ENCODE data around the gene HAND2. TPM values are rescaled to one million over a fixed set of nuclear protein-coding genes. Genes with fewer than 3 reads are reported as not detected.

Gene HAND2
- total RNA-seq, 1 experiment from 2014 or later: 3.9 TPM

DNA sequence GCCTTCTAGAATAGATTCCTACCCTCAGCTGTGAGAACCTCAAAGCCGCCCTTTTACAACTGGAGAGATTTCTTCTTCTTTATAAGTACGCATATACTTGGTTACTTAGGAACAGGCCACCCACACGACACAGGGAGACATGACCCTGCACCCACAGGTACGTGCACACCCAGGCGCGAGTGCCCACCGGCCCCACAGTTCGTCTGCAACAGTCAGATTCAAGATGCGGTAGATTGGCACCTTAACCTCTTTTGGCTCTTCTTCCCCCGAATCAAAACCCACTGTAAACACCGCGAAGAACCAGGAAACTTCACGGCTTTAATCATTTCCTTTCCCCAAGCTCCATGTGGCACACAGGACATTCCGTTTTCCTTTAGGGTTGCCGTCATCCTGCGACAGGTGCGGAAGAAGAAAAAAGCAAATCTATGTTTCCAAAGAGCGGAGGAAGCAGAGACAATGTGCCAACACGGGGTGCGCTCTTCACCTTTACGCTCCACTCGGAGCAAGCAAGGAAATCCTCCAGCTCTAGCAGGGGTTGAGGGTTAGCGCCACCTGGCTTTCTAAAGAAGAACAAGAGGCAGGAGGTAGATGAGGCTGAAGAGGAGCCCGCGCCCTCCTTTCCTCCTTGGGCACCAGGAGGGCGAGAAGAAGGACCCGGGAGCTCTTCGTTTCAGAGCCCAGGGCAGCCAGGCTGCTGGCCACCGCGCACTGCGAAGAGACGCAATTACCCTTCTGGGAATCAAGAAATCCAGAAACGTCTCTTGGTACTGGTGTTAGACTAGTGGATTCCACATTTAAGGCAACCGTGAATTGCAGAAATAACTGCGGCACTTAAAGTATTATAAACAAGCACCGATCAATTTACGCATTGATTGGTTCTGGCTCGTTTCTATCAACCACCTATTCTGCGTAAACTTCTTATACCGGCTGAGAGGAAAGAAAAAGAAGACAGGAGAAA is 35.7 kb downstream of the HAND2 start:
- in situ Hi-C loops (cut with HindIII; ENCODE audit: low pct_unique_long_range_greater_than_20kb, low sequenced_read_pairs): no loop called here
- DNase-seq (ENCODE audit: low read depth, low spot score): peak; percentile 83

DNA sequence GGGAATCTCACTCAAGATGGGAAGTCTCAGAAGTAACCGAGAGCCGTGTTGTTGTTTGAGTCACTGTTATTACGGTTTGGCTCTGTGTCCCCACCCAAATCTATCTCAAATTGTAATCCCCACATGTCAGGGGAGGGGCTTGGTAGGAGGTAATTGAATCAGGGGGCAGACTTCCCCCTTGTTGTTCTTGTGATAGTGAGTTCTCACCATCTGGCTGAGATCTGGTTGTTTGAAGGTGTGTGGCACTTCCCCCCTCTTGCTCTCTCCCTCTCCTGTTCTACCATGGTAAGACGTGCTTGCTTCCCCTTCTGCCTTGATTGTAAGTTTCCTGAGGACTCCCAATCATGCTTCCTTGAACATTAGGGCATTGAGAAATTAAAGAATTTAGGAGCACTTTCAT is 37.0 kb downstream of the HAND2 start:
- in situ Hi-C loops (cut with HindIII; ENCODE audit: low pct_unique_long_range_greater_than_20kb, low sequenced_read_pairs): no loop called here
- no peak for DNase-seq (ENCODE audit: low read depth, low spot score)

- in situ Hi-C loops (cut with HindIII; ENCODE audit: low pct_unique_long_range_greater_than_20kb, low sequenced_read_pairs): no loop called here
These were observed 37.7 kb downstream of the HAND2 start for GRCh38 chr4:173492315-173492714.

DNA sequence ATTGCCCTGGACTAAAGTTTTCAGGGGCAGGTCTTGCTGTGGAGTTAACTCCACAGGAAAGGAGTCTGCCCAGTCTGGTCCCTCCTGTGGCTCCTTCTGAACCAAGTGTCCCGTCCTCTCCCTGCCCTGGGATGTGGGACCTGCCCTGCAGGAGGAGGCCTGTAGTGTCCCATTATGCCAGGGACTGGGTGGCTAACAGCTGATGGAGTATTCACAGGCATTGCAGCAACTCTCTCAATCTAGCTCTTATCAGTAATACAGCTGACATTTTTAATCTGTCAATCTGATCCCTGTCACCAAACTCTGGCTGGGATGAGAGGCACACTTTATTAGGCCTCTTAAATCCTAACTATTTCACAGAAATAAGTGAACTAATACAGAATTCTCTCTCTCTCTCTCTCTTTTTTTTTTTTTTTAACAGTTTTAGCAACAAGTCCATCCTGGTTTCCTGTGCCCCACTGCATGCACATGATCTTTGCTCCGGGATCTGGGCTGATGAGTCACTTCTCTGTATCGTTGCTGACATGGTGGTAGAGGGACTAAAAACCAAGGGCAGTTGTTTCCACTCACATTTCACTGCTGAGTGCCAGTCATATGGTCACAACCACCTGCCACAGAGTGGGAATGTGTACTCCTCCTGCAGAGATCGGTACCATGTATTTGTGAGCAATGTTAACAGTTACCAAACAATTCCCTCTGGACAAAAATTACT is 39.1 kb downstream of the HAND2 start:
- in situ Hi-C loops (cut with HindIII; ENCODE audit: low pct_unique_long_range_greater_than_20kb, low sequenced_read_pairs): no loop called here
- DNase-seq (ENCODE audit: low read depth, low spot score): peak; percentile 61

More at GRCh38 chr4:173492315-173492714, 37.7 kb downstream of the HAND2 start:
- no peak for DNase-seq (ENCODE audit: low read depth, low spot score)

- no peak for DNase-seq (ENCODE audit: low read depth, low spot score)
- in situ Hi-C loops (cut with HindIII; ENCODE audit: low pct_unique_long_range_greater_than_20kb, low sequenced_read_pairs): no loop called here
These were observed 39.8 kb downstream of the HAND2 start for GRCh38 chr4:173490256-173490655.

DNA sequence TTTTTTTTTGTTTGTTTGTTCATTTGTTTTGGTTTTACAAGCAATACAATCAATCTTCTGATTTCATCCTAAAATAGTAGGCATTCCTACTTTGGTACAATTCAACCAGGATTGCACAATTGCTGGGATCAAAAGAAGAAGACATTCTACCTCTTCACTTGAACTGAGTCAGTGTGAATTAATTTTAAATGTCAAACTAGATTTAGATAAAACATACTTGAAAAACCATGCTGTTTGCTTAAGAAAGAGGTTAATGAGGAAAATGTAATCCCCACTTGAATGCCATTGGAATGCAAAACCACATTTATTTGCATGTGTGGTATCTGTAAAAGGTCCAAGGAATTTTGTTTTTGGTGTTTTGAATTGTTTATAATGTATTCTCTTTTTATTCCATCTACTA is 40.5 kb downstream of the HAND2 start:
- in situ Hi-C loops (cut with HindIII; ENCODE audit: low pct_unique_long_range_greater_than_20kb, low sequenced_read_pairs): no loop called here
- no peak for DNase-seq (ENCODE audit: low read depth, low spot score)

- in situ Hi-C loops (cut with HindIII; ENCODE audit: low pct_unique_long_range_greater_than_20kb, low sequenced_read_pairs): no loop called here
- DNase-seq (ENCODE audit: low read depth, low spot score): no peak
These were observed 41.4 kb downstream of the HAND2 start for GRCh38 chr4:173488656-173489055.

DNA sequence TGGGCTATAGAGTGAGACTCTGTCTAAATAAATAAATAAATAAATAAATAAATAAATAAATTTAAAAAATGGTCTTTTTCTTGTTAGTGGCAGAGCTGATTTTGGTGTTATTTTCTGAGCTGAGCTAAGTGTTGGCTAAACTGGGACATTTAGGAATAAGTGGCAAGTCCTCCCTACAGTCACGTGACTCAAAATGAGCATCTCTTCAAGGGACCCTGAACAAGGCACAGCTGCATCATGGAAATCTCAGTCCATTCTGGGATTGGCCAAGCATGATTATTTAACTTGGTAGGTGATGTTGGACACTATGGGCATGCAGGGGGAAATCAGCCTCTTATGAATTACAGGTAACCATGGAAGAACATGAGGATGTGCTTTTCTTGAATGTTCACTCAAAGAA is 42.0 kb downstream of the HAND2 start:
- no peak for DNase-seq (ENCODE audit: low read depth, low spot score)
- in situ Hi-C loops (cut with HindIII; ENCODE audit: low pct_unique_long_range_greater_than_20kb, low sequenced_read_pairs): no loop called here

DNA sequence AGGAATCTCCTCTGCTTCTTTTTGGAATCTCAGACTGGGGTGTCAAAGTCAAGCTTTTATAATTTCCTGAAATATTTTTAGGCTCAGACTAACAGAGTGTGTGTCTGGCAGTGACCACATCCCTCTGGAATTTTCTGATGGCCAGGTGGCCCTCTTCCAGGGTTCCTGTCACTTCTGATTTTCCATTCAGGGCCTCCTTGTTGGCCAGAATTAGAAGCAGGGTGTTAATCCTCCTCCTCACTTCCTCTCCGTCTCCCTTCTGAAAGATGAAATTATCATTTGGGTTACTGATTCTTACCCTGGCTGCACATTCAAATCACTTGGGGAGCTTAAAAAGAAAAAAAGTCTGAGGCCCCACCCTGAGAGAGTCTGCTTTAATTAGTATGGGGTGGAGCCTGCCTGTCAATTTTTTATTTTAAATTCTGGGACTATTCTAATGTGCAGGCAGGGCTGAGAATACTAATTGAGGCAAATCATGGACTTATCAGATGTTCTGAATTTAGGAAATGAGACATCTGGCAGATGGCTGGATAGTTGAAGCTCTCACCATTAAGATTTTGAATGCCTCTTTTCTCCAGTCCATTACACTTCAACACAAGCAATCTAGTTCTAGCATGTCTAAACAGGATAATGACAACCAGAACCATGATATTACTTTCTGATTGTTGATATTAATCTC is 43.2 kb downstream of the HAND2 start:
- DNase-seq (ENCODE audit: low read depth, low spot score): no peak
- in situ Hi-C loops (cut with HindIII; ENCODE audit: low pct_unique_long_range_greater_than_20kb, low sequenced_read_pairs): no loop called here

GRCh38 chr4:173485164-173485563 is 44.9 kb downstream of the HAND2 start:
- DNase-seq (ENCODE audit: low read depth, low spot score): no peak
- in situ Hi-C loops (cut with HindIII; ENCODE audit: low pct_unique_long_range_greater_than_20kb, low sequenced_read_pairs): no loop called here

DNA sequence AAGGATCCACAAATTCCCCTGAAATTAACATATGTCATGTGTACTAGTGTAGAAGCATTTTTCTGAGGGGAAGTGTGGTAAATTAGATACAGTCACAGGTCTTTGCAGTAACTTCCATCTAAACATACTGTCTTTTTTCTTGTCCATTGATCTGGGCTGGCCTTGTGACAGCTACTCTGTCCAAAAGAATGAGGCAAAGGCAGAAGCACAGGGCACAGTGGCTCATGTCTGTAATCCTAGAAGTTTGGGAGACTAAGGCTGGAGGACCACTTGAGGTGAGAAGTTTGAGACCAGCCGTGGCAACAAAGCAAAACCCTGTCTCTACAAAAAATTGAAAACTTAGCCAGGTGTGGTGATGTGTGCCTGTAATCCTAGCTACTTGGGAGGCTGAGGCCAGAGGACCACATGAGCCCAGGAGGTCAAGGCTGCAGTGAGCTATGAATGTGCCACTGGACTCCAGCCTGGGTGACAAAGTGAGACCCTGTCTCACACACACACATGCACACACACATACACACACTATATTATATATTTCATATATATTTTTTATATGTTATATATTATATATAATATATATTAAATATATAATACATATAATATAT is 47.6 kb downstream of the HAND2 start:
- in situ Hi-C loops (cut with HindIII; ENCODE audit: low pct_unique_long_range_greater_than_20kb, low sequenced_read_pairs): no loop called here

GRCh38 chr4:173478913-173479283 is 51.1 kb downstream of the HAND2 start:
- DNase-seq (ENCODE audit: low read depth, low spot score): no peak
- in situ Hi-C loops (cut with HindIII; ENCODE audit: low pct_unique_long_range_greater_than_20kb, low sequenced_read_pairs): no loop called here

More for the DNA sequence above, 47.6 kb downstream of the HAND2 start:
- DNase-seq (ENCODE audit: low read depth, low spot score): no peak

DNA sequence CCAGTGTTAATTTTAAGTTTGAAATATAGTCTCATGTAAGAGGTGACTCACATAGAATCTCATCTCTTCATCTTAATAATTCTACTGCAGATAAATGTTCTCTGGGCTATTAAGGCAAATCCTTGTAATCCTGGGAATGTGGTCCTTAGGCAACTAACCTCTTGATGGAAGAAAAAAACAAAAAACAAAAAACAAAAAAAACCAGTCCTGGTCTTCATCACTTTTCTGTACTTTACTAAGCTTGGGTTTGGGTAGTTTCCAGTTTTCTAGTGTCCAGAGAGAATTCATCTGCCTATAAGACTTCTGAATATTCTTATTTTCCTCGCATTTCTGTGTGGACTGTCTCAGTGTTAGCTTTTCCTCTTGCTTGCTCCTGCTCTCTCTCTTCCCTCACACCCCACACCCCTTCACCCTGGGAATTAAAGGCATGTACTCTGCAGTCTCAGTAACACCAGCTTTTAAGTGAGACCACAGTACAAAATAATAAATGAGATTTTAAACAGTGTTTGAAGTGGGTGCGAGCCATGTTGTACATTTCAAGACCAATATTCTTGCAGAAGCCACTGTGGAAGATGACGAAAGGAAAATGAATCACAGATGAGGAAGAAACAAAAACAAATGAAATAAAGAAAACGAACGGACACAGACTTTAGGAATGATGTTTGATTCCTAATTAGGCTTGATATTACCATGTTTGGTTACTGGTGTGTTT is 51.7 kb downstream of the HAND2 start:
- no peak for DNase-seq (ENCODE audit: low read depth, low spot score)
- in situ Hi-C loops (cut with HindIII; ENCODE audit: low pct_unique_long_range_greater_than_20kb, low sequenced_read_pairs): no loop called here

DNA sequence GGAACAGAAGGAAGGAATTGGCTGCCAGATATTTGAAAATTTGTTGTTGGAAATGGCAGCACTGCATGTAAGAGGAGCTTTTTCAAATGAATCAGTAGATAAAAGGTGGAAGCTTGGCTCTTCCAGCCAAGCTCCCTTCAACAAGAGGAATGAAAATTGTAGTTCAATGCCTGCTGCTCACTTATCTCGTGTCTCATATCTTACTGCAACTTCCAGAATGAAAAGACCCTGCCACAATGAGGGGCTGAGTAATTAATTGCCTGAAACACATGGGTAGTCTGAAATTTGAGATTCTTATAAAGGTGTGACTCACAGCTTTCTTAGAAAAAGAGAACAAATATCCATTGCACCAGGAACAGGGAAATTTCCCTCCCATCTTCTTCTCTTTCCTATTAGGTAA is 53.0 kb downstream of the HAND2 start:
- DNase-seq (ENCODE audit: low read depth, low spot score): no peak
- in situ Hi-C loops (cut with HindIII; ENCODE audit: low pct_unique_long_range_greater_than_20kb, low sequenced_read_pairs): no loop called here

Data from SK-MEL-5 (cell line).